ENCODE data around the gene RIPOR3. TPM values are rescaled to one million over a fixed set of nuclear protein-coding genes. Genes with fewer than 3 reads are reported as not detected.
A peak's percentile ranks its signal among the peaks of the same experiment; 100 is the strongest.

The RIPOR3 gene
- total and polyA plus RNA-seq, 9 of the 15 experiments (the other 6 are each of a cell fraction or from before 2014, with no cell fraction given), result 3.3 to 62.7 (median 21.4) TPM

- ChIA-PET CTCF (ENCODE audit: low intra/inter-chr PET ratio) (no interaction called here), POLR2A (interaction anchor here (0.6 to 1.0 kb wide), 2 partner anchors 35 to 933 kb away, joined by 3 to 4 read pairs; no protein-coding TSS in a partner anchor)
- Histone ChIP-seq H3K36me3 (ENCODE audit: control insufficient read depth, insufficient read depth, low read length) (no peaks in the 10 kb centered on the region), H3K4me3 (no peak overlapping the region), H4K20me1 (replicated peaks; ENCODE audit: control insufficient read depth, insufficient read depth, low read length) (no peaks in the 10 kb centered on the region), H3K4me1 (replicated peaks in 1 of 2; ENCODE audit: control insufficient read depth in 2 of 2, insufficient read depth in 2 of 2, low read length in 2 of 2) (peaks cover 9 to 20% of the 10 kb centered on the region in 2 experiments), H3K4me2 (ENCODE audit: insufficient read depth, low read length) (no peak overlapping the region), H3K27ac (ENCODE audit: extremely low read depth, low read depth, low read length) (no peak overlapping the region), H3K9ac (ENCODE audit: insufficient read depth in 1 of 2, low read depth in 2 of 2, low read length in 2 of 2) (no peak overlapping the region), H3K27me3 (ENCODE audit: control insufficient read depth in 2 of 2, insufficient read depth in 2 of 2, low read length in 2 of 2) (no peaks in the 10 kb centered on the region), H3K9me1 (ENCODE audit: control insufficient read depth, insufficient read depth, low read length) (no peaks in the 10 kb centered on the region), H3K9me3 (replicated peaks; ENCODE audit: control insufficient read depth, insufficient read depth, low read depth, low read length) (no peaks in the 10 kb centered on the region), H2AFZ (ENCODE audit: low read depth, low read length) (no peak overlapping the region), H3K79me2 (ENCODE audit: control insufficient read depth, insufficient read depth, low read length) (no peaks in the 10 kb centered on the region)
- FAIRE-seq, result no peak
- ATAC-seq, result no peak
- 22% methylated on average over 3 of the region's 3 CpGs for WGBS (ENCODE audit: insufficient coverage, low coverage, missing lambda C conversion rate)
- no TSS peak for BruUV-seq (replicated peaks)
- intact Hi-C loops (cut with micrococcal nuclease) (no loop called here), in situ Hi-C loops (cut with MboI) (no loop called here)
- TF ChIP-seq POLR2G (IDR thresholded peaks at IDR 0.05; ENCODE audit: low read depth, low read length), result no peak
- TF ChIP-seq ZBTB11 (CRISPR knock-in tag; IDR thresholded peaks at IDR 0.05), result peak in 1 of 3 experiments; percentile 63; a peak in 2 of 6 replicates
- no peak for DNase-seq (ENCODE audit: extremely low read depth in 1 of 4, low spot score in 3 of 4)
Observed at GRCh38 chr20:50715694-50716093, 24.4 kb upstream of the RIPOR3 start.

Data from K562 (cell line).